NCI-H510A (cell line): ENCODE data around the gene SEMA3D.

Experiments
- DNase-seq: peaks from one replicate; lab custom pipeline; 2025; lab: John Stamatoyannopoulos, UW

SEMA3D gene

GRCh38 chr7:85126383-85126782, 60.5 kb downstream of the SEMA3D start:
- no peak for DNase-seq

DNA sequence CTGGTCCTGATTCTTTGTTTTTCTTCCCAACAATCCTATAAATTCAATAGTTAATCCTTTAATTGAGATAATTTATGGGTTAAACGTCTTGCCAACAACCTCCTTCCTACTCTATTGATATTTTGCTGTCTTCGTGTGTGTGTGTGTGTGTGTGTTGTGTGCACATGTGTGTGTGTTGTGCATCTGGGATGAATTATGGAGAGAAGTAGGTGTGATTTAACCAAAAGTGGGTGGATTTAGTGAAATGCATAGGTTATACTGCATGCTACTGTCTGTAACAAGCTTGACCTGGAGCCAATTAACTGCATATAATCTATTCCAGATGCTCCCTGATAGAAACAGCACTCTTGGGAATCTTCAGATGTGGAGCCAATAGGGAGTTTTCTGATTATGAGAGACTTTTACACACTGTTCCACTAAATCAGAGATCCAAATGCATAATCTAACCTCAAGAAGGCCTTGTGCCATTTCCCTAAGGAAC, 61.2 kb downstream of the SEMA3D start:
- DNase-seq, result no peak

DNA sequence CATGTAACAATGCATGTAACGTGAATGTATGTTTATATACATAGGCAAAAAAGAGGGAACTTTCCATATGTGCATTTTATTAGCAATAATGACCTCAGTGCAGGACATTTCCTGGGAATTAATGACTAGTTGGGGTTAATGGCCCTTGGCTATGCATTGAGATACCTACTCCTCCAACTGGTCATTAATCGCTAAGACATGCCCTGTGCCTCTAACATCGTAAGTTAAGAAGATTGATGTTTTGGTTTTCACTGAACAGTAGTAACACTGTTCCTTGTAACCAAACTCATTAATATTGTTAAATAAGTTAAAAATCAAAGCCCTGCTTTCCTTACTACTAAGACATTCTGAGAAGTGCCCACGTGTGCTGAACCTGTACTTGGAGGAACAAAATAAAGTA, 61.7 kb downstream of the SEMA3D start:
- no peak for DNase-seq

- DNase-seq, result no peak
Observed at GRCh38 chr7:85119934-85120333, 66.9 kb downstream of the SEMA3D start.

- DNase-seq, result no peak
Observed at GRCh38 chr7:85115862-85116261, 71.0 kb downstream of the SEMA3D start.

DNA sequence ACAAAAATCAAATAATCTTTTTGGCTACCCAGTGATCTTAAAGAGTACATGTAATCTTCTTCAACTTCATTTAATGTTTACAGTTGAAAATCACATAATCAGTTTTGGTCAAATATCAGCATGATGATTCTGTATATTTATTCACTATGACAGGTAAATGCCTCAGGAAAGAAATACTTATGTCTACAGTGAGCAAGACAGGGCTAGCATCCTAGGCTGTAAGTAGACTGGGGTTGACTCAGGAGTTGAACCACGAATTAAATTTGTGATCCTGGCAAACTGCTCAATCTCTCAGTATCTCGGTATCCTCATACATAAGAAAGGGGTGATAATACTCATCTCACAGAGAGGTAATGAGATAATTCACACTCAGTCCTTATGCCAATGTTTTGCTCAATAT, 71.8 kb downstream of the SEMA3D start:
- DNase-seq, result no peak

- no peak for DNase-seq
Observed at GRCh38 chr7:85114342-85114741, 72.5 kb downstream of the SEMA3D start.

GRCh38 chr7:85111761-85112160, 75.1 kb downstream of the SEMA3D start:
- no peak for DNase-seq

GRCh38 chr7:85106719-85107118, 80.1 kb downstream of the SEMA3D start:
- no peak for DNase-seq

- no peak for DNase-seq
Observed at GRCh38 chr7:85104432-85105205, 82.2 kb downstream of the SEMA3D start.

DNA sequence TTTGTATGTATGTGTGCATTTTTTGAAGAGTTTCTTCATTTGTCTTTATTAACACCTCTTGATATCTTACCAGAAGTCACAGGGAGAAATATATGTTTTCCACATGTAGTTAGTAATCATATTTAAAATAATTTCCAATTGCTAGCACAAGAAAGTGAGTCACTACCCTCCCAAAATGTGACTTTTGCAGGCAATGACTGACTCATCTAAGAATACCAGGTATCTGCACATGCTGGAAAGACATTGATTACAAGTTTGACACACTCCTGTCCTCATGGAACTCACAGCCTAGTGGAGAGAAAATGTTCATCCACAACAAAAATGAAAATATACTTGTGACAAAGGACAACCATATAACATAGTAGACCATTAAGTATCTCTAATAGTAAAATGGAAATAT, 82.9 kb downstream of the SEMA3D start:
- no peak for DNase-seq

DNA sequence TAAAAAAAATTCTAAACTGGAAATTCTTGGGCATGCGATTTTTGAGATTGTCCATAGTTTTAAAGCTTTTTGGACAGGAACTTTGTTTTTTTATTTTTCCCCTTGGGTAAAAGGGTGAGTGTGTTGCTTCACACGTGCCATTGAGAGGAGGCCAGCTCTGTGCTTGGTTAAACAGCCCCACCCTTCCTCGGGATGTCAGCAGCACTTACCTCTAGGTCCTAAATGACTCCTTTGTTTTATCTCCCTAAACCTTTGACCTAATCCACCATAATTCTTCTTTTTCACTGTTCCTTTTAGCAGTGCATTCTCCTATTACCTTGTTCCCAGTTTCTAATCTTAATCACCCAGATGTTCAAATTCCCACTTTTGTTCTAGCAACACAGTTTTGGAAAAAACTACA, 83.5 kb downstream of the SEMA3D start:
- DNase-seq, result no peak

DNA sequence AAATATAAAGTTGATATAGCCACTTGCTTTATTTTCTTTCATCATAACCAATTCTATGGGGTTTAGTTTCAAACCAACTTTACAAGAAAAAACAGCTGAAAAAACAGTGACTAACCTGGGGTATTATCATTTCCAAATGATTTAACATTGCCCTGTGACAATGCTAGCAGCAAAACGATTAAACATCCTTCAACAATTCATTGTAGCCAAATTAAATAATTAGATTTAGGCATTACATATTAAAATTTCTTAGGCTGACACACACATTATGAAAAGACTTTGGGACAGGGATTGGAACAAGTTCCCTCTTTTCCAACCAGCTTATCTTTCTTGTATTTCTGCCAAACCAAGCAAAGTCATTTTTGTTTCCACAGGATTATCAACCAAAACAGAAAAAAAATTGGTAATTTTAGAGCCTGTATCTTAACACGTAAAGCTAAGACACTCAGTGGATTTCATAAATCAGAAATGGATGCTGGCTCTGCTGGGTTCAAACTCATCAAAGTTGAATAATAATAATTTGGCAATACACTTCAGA, 84.0 kb downstream of the SEMA3D start:
- DNase-seq, result no peak

GRCh38 chr7:85101347-85101746, 85.5 kb downstream of the SEMA3D start:
- DNase-seq, result no peak

DNA sequence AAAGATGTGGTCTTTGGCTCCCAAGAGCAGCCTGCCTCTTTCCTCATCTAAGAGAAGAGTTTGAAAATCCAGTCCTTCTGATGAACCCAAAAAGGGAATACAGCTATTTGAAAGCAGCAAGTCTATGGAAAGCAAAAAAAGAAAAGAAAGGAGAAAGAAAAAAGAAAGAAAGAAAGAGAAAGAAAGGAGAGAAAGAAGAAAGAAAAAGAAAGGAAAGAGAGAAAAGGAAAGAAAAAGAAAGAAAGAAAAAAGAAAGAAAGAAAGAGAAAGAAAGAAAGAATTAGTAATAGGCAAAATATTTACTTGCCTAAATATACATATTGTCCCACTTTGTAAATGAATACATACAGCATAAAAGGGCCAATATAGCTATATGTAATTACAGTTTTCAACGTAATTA, 89.0 kb downstream of the SEMA3D start:
- DNase-seq, result no peak

GRCh38 chr7:85095806-85096205, 91.0 kb downstream of the SEMA3D start:
- no peak for DNase-seq

GRCh38 chr7:85095366-85095765, 91.5 kb downstream of the SEMA3D start:
- DNase-seq, result no peak

DNA sequence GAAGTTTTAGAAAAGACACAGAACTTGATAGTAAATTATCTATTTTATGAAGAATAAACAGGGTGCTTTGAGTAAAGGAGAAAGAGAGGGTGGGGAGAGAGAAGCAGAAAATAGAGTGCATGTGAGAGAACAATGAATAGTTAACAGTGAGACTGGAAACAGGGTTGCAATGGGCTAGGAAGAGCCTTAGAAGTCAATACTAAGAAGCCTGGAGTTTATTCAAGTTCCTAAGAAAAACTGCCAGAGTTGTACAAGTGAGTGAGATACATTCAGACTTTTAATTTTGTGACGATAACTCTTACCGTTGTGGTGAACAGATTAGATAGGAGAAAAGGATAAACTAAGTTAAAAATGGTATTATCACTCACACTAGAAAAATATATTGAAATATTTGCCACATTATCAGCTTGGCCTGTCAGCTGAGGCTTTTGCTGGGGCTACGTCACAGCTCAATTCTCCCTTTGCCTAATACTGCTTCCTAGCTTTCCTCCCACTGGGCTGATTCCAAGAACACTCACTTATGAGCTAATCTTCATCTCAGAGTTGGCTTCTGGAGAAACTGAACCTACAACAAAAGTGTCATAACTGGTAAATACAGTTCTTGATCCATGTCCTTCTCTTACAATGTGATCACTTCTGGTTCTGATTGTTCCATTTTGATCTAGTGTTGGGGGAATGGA, 92.7 kb downstream of the SEMA3D start:
- DNase-seq, result no peak

DNA sequence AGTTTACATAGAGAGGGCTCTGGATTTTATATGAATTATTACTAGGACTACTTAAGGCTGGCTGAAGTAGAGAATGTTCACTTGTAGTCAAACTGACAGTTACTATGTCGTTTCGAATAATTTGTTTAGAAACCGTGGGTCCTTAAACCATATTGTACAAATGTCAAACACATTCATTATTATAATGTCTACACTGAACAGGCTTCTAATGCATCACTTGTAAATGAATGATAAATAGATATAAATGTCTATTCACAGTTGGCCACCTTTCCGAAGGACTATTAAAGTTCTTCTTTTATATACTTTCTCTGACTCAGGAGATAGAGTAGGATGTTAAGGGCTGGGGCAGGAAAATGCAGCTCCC, 95.3 kb downstream of the SEMA3D start:
- no peak for DNase-seq

GRCh38 chr7:85090919-85091564, 95.8 kb downstream of the SEMA3D start:
- no peak for DNase-seq

DNA sequence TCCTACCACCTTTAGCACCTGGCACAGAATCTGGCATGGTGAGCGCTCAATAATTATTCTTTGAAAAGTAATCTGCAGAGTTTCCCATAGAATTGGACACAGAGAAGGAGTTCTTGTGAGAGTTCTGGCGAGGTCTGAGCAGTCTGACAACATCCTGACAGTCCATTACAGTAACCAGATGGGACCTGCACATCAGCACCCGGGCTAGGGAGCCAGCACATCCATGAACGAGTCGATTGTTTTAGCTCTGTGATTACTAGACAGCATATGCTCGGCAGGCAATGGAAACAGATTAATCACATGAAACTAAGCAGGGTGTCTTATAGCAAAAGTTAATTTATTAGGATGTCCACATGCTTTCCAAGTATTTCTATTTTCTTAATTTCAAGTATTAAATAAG, 96.7 kb downstream of the SEMA3D start:
- DNase-seq, result no peak

GRCh38 chr7:85081846-85082245, 105.0 kb downstream of the SEMA3D start:
- no peak for DNase-seq

GRCh38 chr7:85081392-85081791, 105.5 kb downstream of the SEMA3D start:
- DNase-seq, result no peak
